T47D (cell line): Measurements from ENCODE around the gene SLC12A2.
A peak's percentile ranks its signal among the peaks of the same experiment; 100 is the strongest.

Experiments
- DNase-seq, 2 experiments: peaks; one replicate each; pipeline versions ENCODE4 v3.0.0 to v3.0.0-alpha.2; 2011 to 2012; ENCODE audit warnings: low read depth in 1 of 2, low spot score in 1 of 2
- JUND ChIP-seq: IDR thresholded peaks from 2 replicates; pipeline ENCODE4 v1.6.1; 2012; ENCODE audit warnings: low read depth
- in situ Hi-C: cut with HindIII; loops from 2 replicates; pipeline ENCODE4 v1.10.0; 2016; ENCODE audit warnings: low sequenced_read_pairs, low pct_unique_long_range_greater_than_20kb

SLC12A2 gene

DNA sequence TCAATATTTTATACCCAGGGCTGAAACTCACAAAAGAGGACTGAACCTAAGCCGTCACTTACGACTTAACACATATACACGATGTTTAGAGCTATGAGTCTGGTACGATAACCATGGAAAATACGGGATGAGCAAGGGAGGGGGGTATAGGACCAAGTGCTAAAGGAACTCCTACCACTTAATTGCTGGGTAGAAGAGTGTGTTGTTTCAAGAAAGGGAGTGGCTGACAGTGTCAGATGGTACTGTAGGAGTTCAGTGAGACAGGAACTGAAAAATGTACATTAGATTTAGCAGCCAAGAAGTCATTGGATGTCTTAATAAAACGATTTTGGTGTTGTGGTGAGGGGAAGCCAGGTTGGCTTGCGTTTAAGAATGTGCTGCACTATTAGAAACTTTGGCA, 21.6 kb downstream of the SLC12A2 start:
- in situ Hi-C loops, result no loop called here
- TF ChIP-seq JUND, result no peak
- DNase-seq, result no peak

DNA sequence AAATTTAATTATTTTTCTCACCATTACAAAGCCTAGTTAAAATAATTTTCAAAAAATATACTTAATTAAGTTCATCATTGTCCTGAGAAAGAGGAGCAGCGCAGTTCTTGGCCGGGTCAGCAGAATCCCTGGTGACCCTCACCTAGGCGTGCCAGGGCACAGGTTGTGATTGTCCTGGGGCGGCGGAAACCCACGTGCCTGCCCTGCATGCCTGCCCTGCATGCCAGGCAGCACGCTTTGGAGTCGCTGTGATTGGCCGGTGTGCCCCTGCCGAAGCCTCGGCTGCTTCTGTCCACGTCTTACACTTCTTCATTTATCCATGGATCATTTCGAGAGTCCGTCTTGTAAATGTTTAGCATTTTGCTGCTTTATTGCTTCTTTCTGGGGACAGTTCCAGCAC, 25.6 kb downstream of the SLC12A2 start:
- in situ Hi-C loops, result no loop called here
- DNase-seq, result no peak
- TF ChIP-seq JUND, result no peak

GRCh38 chr5:128109766-128110165, 26.2 kb downstream of the SLC12A2 start:
- TF ChIP-seq JUND, result no peak
- no peak for DNase-seq
- in situ Hi-C loops, result no loop called here

GRCh38 chr5:128111818-128112448, 28.4 kb downstream of the SLC12A2 start:
- in situ Hi-C loops, result no loop called here
- no peak for DNase-seq
- TF ChIP-seq JUND, result no peak

- DNase-seq, result no peak
- in situ Hi-C loops, result no loop called here
- no peak for TF ChIP-seq JUND
These were observed 32.9 kb downstream of the SLC12A2 start for GRCh38 chr5:128116445-128116844.

DNA sequence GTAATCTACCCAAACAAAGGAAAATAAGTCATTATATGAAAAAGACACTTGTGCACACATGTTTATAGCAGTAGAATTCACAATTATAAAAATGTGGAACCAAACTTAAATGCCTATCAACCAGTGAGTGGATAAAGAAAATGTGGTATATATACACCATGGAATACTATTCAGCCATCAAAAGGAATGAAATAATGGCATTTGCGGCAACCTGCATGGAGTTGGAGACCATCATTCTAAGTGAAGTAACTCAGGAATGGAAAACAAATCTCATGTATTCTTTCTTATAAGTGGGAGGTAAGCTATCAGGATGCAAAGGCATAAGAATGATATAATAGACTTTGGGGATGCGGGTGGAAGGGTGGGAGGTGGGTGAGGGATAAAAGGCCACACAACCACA, 34.6 kb downstream of the SLC12A2 start:
- no peak for DNase-seq
- no peak for TF ChIP-seq JUND
- in situ Hi-C loops, result no loop called here

DNA sequence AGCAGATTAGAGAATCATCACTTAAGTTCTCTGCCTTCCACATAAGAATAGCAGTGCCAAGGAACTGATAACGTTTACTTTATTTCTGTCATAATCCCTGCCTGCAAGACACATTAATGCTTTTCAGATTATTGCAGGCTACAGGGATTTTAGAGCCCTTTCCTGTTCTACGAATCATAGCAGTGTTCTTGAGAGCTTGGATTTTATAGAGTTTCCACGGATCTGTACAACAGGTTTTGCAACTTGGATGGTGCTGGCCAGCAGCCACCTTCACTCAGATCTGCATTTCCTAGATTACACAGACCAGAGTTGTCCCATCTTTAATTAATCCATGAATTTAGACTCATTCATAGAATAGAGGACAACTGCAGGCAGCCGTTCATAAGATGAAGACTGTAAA, 38.1 kb downstream of the SLC12A2 start:
- in situ Hi-C loops, result no loop called here
- no peak for TF ChIP-seq JUND
- DNase-seq, result peak; percentile 41 to 75

- no peak for DNase-seq
- no peak for TF ChIP-seq JUND
- in situ Hi-C loops, result no loop called here
These were observed 40.4 kb downstream of the SLC12A2 start for GRCh38 chr5:128123936-128124335.

DNA sequence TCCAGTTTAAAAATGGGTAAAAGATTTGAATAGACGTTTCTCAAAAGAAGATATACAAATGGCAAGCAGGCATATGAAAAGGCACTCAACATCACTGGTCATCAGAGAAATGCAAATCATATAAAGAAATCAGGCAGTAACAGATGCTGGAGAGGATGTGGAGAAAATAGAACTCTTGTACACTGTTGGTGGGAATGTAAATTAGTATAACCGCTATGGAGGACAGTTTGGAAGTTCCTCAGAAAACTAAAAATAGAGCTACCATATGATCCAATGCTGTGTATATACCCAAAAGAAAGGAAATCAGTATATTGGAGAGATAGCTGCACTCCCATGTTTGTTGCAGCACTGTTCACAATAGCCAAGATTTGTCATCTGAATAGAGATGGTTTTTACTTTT, 42.7 kb downstream of the SLC12A2 start:
- in situ Hi-C loops, result no loop called here
- DNase-seq, result no peak
- TF ChIP-seq JUND, result no peak

- DNase-seq, result no peak
- in situ Hi-C loops, result no loop called here
- no peak for TF ChIP-seq JUND
These were observed 48.9 kb downstream of the SLC12A2 start for GRCh38 chr5:128132499-128132898.

DNA sequence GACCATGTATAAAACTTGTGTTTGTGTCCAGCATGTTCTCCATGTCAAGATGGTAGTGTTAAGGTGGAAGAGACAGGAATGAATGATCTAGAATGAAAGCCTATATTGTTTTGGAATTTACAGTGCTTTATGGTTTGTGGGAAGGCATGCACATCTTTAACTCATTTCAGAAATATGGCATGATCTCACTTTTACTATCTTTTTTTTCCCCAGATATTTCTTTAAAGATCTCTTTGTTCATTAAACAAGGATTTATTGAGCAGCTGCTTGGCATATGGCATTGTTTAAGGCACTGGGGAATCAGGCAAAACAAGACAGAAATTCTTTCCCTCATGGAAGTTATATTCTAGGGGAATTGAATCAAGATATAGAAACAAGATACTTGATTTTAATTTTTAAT, 51.7 kb downstream of the SLC12A2 start:
- in situ Hi-C loops, result no loop called here

DNA sequence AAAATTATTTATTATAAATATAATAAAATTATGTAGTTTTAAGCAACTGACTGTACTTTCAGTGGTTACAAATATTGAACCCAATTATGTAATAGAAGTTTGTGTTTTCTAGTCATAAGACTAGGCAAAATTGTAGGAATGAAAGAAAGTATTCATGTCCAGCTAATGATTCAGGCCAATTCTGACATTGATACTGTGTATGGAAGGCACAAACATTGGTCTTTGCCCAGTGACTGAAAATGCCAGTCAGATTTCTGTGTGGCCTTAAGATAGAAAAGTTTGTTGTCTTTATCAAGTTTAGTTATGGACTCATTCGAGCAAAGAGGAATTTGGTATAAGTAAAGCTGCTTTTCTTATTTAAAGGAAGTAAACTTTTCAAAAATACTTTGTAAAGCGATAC, 60.3 kb downstream of the SLC12A2 start:
- no peak for DNase-seq
- no peak for TF ChIP-seq JUND
- in situ Hi-C loops, result no loop called here

More for the DNA sequence above, 51.7 kb downstream of the SLC12A2 start:
- DNase-seq, result no peak
- no peak for TF ChIP-seq JUND

DNA sequence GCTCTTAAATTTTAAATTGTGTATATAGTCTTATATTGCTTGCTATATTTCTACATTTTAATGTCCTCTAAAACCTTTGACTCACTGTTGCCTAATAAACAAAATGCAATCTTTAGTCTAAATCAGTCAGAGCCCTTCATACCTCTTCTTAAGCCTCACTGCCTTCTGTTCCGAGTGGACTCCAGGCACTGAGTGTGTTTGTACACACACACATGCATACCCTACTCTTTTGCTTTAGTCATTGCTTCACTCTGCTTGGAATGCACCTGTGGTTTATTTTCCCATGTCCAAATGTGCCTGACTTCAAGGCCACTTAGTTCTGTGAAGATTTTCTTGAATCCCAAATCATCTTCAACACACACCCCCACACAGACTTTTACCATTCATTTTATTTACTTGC, 60.9 kb downstream of the SLC12A2 start:
- TF ChIP-seq JUND, result no peak
- no peak for DNase-seq
- in situ Hi-C loops, result no loop called here

- in situ Hi-C loops, result no loop called here
- no peak for DNase-seq
These were observed 63.1 kb downstream of the SLC12A2 start for GRCh38 chr5:128146671-128147070.

More at GRCh38 chr5:128146671-128147070, 63.1 kb downstream of the SLC12A2 start:
- TF ChIP-seq JUND, result no peak
